ENCODE measurements around the gene DNMT3B. TPM values are rescaled to one million over a fixed set of nuclear protein-coding genes. Genes with fewer than 3 reads are reported as not detected.

The DNMT3B gene
- polyA plus RNA-seq, 6 donors from 2014 or later = 0.08 to 0.13 (median 0.10) TPM; not detected in 3

DNA sequence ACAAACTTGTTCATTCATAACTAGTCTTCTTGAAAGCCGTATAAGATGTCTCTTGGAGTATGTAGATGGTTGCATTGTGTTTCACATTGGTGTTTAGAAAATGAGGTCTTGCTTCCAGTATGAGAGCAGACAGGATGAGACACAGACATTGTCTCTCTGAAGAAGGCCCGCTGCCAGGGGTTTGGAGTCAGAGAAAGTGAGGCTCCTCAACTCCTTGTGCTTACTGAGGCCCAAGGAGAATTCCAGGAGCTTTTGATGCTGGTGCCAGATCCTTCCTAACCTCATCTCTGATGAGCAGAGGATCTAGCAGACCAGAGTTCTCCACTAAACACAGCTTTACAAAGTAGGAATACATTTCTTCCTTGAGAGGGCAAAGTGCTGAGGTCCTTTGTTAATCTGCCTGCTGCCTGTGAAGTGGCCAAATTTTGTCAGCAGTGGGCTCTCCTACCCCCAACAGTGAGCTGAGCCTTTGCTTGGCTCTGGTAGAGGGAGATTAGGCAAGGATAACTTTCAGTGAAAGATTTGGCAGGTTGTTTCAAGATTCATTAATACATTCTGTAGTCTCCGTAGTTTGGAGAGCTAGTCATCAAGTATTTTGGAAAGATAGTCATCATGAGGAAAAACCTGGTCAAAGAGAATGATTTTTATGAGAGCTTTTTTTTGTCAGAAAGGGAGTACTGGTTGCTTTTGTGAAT, 67.3 kb downstream of the DNMT3B start:
- H3K4me3 Mint-ChIP-seq = no peak overlapping the region
- peaks cover 9 to 22% of the 10 kb centered on the region in 2 donors for H3K36me3 Mint-ChIP-seq
- no peak for ATAC-seq (ENCODE audit: low read depth in 2 of 2)
- no peak for DNase-seq
- H3K27ac Mint-ChIP-seq = peak overlapping the region in 5 of 6 donors; percentile 15 to 86 (median 63)
- peaks cover 16 to 27% (median 27%) of the 10 kb centered on the region in 3 donors for H3K4me1 Mint-ChIP-seq
- no peaks in the 10 kb centered on the region for H3K27me3 Mint-ChIP-seq
- no peaks in the 10 kb centered on the region for H3K9me3 Mint-ChIP-seq

GRCh38 chr20:32830437-32830836, 68.3 kb downstream of the DNMT3B start:
- Mint-ChIP-seq H3K27me3 (no peaks in the 10 kb centered on the region), H3K4me3 (no peak overlapping the region), H3K4me1 (peaks cover 16 to 27% (median 23%) of the 10 kb centered on the region in 3 donors), H3K9me3 (no peaks in the 10 kb centered on the region), H3K27ac (peak overlapping the region in 3 of 6 donors; percentile 15 to 95 (median 76)), H3K36me3 (peaks cover 9 to 22% of the 10 kb centered on the region in 2 donors)
- DNase-seq = no peak
- no peak for ATAC-seq (ENCODE audit: low read depth in 2 of 2)

- H3K9me3 Mint-ChIP-seq = no peaks in the 10 kb centered on the region
- H3K36me3 Mint-ChIP-seq = peaks cover 9 to 19% of the 10 kb centered on the region in 2 donors
- H3K4me1 Mint-ChIP-seq = peaks cover 16 to 27% (median 22%) of the 10 kb centered on the region in 3 donors
- ATAC-seq (ENCODE audit: low read depth in 2 of 2) = no peak
- no peak overlapping the region for H3K27ac Mint-ChIP-seq
- no peak overlapping the region for H3K4me3 Mint-ChIP-seq
- DNase-seq = no peak
- H3K27me3 Mint-ChIP-seq = no peaks in the 10 kb centered on the region
Measured at GRCh38 chr20:32831982-32832381, 69.8 kb downstream of the DNMT3B start.

- peaks cover 16 to 27% (median 22%) of the 10 kb centered on the region in 3 donors for H3K4me1 Mint-ChIP-seq
Measured at GRCh38 chr20:32832664-32833063, 70.5 kb downstream of the DNMT3B start.

DNA sequence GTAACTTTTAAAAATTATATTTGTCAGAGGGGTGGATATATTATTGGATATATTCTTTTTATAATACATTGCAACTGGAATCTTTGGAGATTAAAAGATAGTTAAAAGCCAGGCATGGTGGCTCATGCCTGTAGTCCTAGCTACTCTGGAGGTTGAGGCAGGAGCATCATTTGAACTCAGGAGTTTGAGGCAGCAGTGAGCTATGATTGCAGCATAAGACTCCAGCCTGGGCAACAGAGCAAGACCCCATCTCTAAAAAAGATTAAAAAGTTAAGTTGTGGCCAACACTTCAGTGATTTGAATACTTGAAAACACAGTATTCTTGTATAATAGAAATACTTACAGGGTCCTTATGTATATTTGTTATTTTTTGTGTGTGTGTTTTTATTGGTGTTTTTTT, 72.8 kb downstream of the DNMT3B start:
- Mint-ChIP-seq H3K4me1 (peaks cover 6 to 12% (median 10%) of the 10 kb centered on the region in 3 donors), H3K36me3 (peaks cover 20 to 22% of the 10 kb centered on the region in 2 donors), H3K27ac (no peak overlapping the region), H3K9me3 (no peaks in the 10 kb centered on the region), H3K27me3 (no peaks in the 10 kb centered on the region), H3K4me3 (no peak overlapping the region)
- no peak for DNase-seq
- ATAC-seq (ENCODE audit: low read depth in 2 of 2) = no peak

More at GRCh38 chr20:32832664-32833063, 70.5 kb downstream of the DNMT3B start:
- H3K27ac Mint-ChIP-seq = peak overlapping the region in 1 of 6 donors; percentile 56
- DNase-seq (no peak), ATAC-seq (ENCODE audit: low read depth in 2 of 2) (no peak)
- no peaks in the 10 kb centered on the region for H3K27me3 Mint-ChIP-seq
- peaks cover 9 to 19% of the 10 kb centered on the region in 2 donors for H3K36me3 Mint-ChIP-seq
- no peaks in the 10 kb centered on the region for H3K9me3 Mint-ChIP-seq
- H3K4me3 Mint-ChIP-seq = no peak overlapping the region

DNA sequence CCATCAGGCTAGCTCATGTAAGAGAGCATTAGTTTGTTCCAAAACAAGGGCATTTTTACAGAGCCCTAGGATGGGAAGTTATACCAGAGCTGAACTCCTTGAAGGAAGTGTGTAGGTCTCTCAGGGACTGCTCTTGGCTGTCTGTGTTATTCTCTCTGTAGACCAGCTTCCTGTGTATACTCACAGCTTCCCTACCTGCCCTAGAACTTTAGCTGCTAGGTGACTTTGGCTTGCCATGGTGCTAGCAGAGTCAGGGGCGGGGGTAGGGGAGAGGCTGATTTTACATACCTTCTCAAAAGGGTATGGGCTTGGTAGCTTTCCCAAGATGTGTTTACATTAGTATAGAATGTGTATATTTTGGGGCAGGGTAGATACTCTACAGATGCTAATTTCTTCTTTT, 75.0 kb downstream of the DNMT3B start:
- H3K9me3 Mint-ChIP-seq = no peaks in the 10 kb centered on the region
- no peak for DNase-seq
- peak overlapping the region in 1 of 6 donors; percentile 52 for H3K27ac Mint-ChIP-seq
- H3K4me3 Mint-ChIP-seq = no peak overlapping the region
- H3K27me3 Mint-ChIP-seq = no peaks in the 10 kb centered on the region
- peaks cover 18 to 27% of the 10 kb centered on the region in 2 donors for H3K36me3 Mint-ChIP-seq
- ATAC-seq (ENCODE audit: low read depth in 2 of 2) = no peak
- peaks cover under 1 to 9% (median 3%) of the 10 kb centered on the region in 3 donors for H3K4me1 Mint-ChIP-seq

DNA sequence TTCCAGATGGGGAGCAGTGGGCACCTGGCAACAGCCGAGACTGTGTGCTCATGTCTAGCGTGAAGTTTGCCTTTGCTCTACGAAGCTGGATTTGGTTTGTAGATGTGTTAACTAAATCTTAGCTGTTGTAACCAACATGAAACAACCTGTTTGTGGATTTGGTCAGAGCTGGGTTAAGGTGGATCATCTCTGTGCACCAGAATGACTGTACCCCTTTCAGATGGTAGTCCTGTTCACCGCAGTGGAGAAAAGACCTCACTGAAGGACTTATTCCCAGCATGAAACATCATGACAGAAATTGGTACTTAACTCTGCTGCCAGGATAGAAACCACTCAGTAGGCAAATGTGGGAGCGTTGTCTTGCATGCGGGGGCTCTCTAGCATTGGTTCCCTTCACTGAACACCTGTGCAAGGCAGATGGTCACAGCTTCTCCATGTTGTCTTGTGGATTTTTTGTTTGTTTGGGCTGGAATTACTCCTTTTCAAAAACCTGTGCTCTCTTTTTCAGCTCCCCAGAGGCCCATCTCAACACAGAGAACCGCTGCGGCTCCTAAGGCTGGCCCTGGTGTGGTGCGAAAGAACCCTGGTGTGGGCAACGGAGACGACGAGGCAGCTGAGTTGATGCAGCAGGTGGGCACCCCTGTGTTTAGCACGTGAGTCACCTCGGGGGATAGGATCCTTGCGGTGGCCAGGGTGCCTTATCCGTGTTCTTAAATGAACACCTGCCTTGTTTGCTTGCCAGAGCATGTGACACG, 77.2 kb downstream of the DNMT3B start:
- Mint-ChIP-seq H3K36me3 (peaks cover 18 to 27% of the 10 kb centered on the region in 2 donors), H3K4me3 (no peak overlapping the region), H3K27me3 (no peaks in the 10 kb centered on the region), H3K9me3 (no peaks in the 10 kb centered on the region), H3K27ac (peak overlapping the region in 3 of 6 donors; percentile 27 to 64 (median 57)), H3K4me1 (peaks cover 9 to 17% (median 11%) of the 10 kb centered on the region in 3 donors)
- ATAC-seq (ENCODE audit: low read depth in 2 of 2) (no peak), DNase-seq (no peak)

DNA sequence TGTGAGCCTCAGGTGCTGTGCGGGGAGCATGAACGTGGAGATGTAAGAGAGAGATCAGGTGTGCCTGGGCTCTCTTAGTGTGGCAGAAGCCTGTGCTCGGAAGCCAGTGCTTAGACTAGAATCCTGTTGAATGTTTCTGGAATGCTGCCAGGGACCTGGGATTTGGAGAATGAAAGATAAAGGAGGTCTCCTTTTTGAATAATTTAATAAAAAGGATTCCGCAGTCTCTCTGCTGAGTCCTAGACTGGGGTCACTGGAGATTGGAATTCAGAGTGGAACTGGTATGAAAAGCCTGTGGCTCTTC, 77.7 kb downstream of the DNMT3B start:
- H3K4me1 Mint-ChIP-seq = peaks cover 9 to 21% (median 16%) of the 10 kb centered on the region in 3 donors
- peak overlapping the region in 2 of 6 donors; percentile 27 to 57 for H3K27ac Mint-ChIP-seq
- H3K9me3 Mint-ChIP-seq = no peaks in the 10 kb centered on the region
- no peaks in the 10 kb centered on the region for H3K27me3 Mint-ChIP-seq
- DNase-seq = no peak
- ATAC-seq (ENCODE audit: low read depth in 2 of 2) = no peak
- H3K36me3 Mint-ChIP-seq = peaks cover 18 to 27% of the 10 kb centered on the region in 2 donors
- no peak overlapping the region for H3K4me3 Mint-ChIP-seq

DNA sequence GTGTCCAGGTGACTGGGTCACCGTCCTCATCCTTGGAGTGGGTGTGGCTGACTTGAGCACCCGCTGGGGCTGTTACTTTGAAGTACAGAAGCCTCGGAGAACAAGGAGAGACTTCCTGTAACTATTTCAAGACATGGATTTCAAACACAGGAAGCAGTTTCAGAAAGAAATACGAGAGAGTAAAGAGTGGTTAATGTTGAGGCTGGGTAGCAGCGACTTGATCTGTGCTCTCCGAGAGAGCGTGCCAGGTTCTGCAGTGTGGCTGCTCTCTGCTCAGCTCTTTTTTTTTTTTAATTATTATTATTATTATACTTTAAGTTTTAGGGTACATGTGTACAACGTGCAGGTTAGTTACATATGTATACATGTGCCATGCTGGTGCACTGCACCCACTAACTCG, 79.0 kb downstream of the DNMT3B start:
- ATAC-seq (ENCODE audit: low read depth in 2 of 2) (no peak), DNase-seq (no peak)
- Mint-ChIP-seq H3K36me3 (peaks cover 18 to 27% of the 10 kb centered on the region in 2 donors), H3K27ac (peak overlapping the region in 4 of 6 donors; percentile 9 to 87 (median 42)), H3K4me1 (peaks cover 9 to 21% (median 16%) of the 10 kb centered on the region in 3 donors), H3K4me3 (no peak overlapping the region), H3K27me3 (no peaks in the 10 kb centered on the region), H3K9me3 (no peaks in the 10 kb centered on the region)

DNA sequence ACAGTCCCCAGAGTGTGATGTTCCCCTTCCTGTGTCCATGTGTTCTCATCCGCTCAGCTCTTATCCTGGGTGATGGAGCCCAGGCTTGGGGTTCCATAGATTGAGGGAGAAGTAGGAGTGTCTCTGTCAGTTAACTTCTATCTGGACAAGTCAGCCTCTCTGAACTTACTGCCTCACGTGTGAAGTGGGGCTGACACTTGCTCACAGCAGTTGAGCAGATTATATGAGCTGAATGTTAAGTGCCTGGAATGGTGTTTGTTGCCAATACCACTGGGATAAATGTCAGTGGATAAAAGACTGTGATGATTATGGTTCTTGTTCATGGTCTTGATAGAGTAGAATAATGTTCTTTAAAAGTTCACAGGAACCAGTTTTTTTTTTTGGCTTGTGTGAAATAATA, 79.4 kb downstream of the DNMT3B start:
- Mint-ChIP-seq H3K9me3 (no peaks in the 10 kb centered on the region), H3K27ac (peak overlapping the region in 3 of 6 donors; percentile 14 to 65 (median 59)), H3K4me3 (peak overlapping the region in 1 of 8 donors; percentile 55), H3K36me3 (peaks cover 23 to 32% of the 10 kb centered on the region in 2 donors), H3K4me1 (peaks cover 9 to 21% (median 16%) of the 10 kb centered on the region in 3 donors), H3K27me3 (no peaks in the 10 kb centered on the region)
- no peak for ATAC-seq (ENCODE audit: low read depth in 2 of 2)
- no peak for DNase-seq

- no peaks in the 10 kb centered on the region for H3K9me3 Mint-ChIP-seq
- ATAC-seq (ENCODE audit: low read depth in 2 of 2) = no peak
- H3K36me3 Mint-ChIP-seq = peaks cover 32 to 44% of the 10 kb centered on the region in 2 donors
- H3K27ac Mint-ChIP-seq = peak overlapping the region in 4 of 6 donors; percentile 14 to 74 (median 70)
- DNase-seq = no peak
- H3K27me3 Mint-ChIP-seq = no peaks in the 10 kb centered on the region
- H3K4me1 Mint-ChIP-seq = peaks cover 9 to 28% (median 16%) of the 10 kb centered on the region in 3 donors
- no peak overlapping the region for H3K4me3 Mint-ChIP-seq
Measured at GRCh38 chr20:32842688-32843524, 80.7 kb downstream of the DNMT3B start.

GRCh38 chr20:32845786-32846185, 83.6 kb downstream of the DNMT3B start:
- H3K36me3 Mint-ChIP-seq = peaks cover 29 to 48% of the 10 kb centered on the region in 2 donors
- ATAC-seq (ENCODE audit: low read depth in 2 of 2) (no peak), DNase-seq (no peak)
- H3K4me3 Mint-ChIP-seq = no peak overlapping the region
- peaks cover 9 to 22% (median 16%) of the 10 kb centered on the region in 3 donors for H3K4me1 Mint-ChIP-seq
- H3K9me3 Mint-ChIP-seq = no peaks in the 10 kb centered on the region
- H3K27ac Mint-ChIP-seq = no peak overlapping the region
- no peaks in the 10 kb centered on the region for H3K27me3 Mint-ChIP-seq

GRCh38 chr20:32846852-32847251, 84.7 kb downstream of the DNMT3B start:
- no peak overlapping the region for H3K4me3 Mint-ChIP-seq
- H3K27me3 Mint-ChIP-seq = no peaks in the 10 kb centered on the region
- H3K36me3 Mint-ChIP-seq = peaks cover 31 to 37% of the 10 kb centered on the region in 2 donors
- peak overlapping the region in 1 of 6 donors; percentile 49 for H3K27ac Mint-ChIP-seq
- ATAC-seq (ENCODE audit: low read depth in 2 of 2) = no peak
- H3K9me3 Mint-ChIP-seq = no peaks in the 10 kb centered on the region
- no peak for DNase-seq
- H3K4me1 Mint-ChIP-seq = peaks cover 6 to 19% (median 16%) of the 10 kb centered on the region in 3 donors

All from naive B cell (primary cell).